Parathyroid adenoma (tissue), 2 donors: ENCODE results near the gene PLAC8.
"Not testable (repeated sequence)": the region's sequence is repeated elsewhere in the genome, so short reads cannot be mapped to it uniquely, and the experiment has no call there.

Source experiments
- H2AFZ ChIP-seq: fragments of 300-600 bp; sonication (generic); one replicate; pipeline ENCODE4 v1.7.0; 2017; ENCODE audit warnings: antibody characterized with exemption, mild to moderate bottlenecking
- H3K27ac ChIP-seq: fragments of 300-600 bp; sonication (generic); one replicate; pipeline ENCODE4 v1.7.0; 2017
- H3K27me3 ChIP-seq: fragments of 300-600 bp; sonication (generic); one replicate; pipeline ENCODE4 v1.7.0; 2017; ENCODE audit warnings: low read length; ENCODE audit not compliant: control insufficient read depth, insufficient read depth
- H3K36me3 ChIP-seq: fragments of 300-600 bp; sonication (generic); one replicate; pipeline ENCODE4 v1.7.0; 2017; ENCODE audit warnings: low read length; ENCODE audit not compliant: control insufficient read depth, insufficient read depth
- H3K4me1 ChIP-seq: fragments of 300-600 bp; sonication (generic); one replicate; pipeline ENCODE4 v1.7.0; 2017; ENCODE audit warnings: control low read depth
- H3K4me2 ChIP-seq: fragments of 300-600 bp; sonication (generic); one replicate; pipeline ENCODE4 v1.7.0; 2017; ENCODE audit warnings: low read length
- H3K4me3 ChIP-seq: fragments of 300-600 bp; sonication (generic); one replicate; pipeline ENCODE4 v1.7.0; 2017; ENCODE audit warnings: low read depth, low read length
- H3K79me2 ChIP-seq: fragments of 300-600 bp; sonication (generic); one replicate; pipeline ENCODE4 v1.7.0; 2017; ENCODE audit warnings: control low read depth
- H3K9ac ChIP-seq: fragments of 300-600 bp; sonication (generic); one replicate; pipeline ENCODE4 v1.7.0; 2017; ENCODE audit warnings: mild to moderate bottlenecking
- H3K9me3 ChIP-seq: fragments of 300-600 bp; sonication (generic); one replicate; pipeline ENCODE4 v1.7.0; 2017; ENCODE audit warnings: low read length; ENCODE audit not compliant: control insufficient read depth
- TF ChIP-seq, protein P1 (sequence below): fragments of 300-600 bp; sonication (generic); IDR thresholded peaks from one replicate; pipeline ENCODE4 v1.7.0; 2017; ENCODE audit warnings: antibody characterized with exemption, mild to moderate bottlenecking
- donor health status: primary hyperparathyroidism.

PLAC8 gene

DNA sequence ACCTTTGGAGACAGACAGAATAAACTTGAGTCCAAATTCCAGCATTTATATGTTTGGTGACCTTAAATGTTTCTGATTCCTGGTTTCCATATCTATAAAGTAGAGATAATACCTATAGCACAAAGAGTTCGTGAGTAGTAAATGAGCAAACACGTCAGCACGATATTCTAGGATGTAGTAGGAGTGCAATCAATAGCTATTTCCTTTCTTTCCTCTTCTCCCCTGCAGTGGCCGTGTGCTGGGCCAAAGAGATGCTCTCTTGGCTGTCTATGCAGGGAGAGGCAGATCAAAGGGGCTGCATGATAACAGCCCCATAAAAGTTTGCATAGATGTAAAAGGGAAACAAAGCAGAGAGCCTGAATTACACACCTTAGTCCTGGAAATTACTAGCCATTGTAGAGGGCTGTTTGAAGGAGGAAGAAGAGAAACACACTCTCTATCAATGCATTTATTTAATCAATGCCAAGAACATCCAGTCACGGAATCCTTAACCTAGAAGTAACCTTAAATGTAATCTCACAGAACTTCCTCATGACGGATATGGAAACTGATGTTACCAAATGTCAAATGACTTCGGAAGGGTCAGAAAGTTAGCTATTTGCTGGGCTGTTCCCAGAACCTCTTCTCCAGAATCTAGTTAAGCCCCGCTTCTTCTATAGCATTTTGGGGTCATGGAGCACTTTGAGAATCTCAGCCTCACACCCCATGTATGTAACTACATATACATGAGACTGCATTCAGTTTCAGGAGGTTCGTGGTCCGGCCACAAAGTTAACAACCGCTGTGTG lies 35.5 kb upstream of the PLAC8 start:
- Histone ChIP-seq H3K79me2 (no peaks in the 10 kb centered on the region), H3K9me3 (no peaks in the 10 kb centered on the region), H3K4me1 (no peaks in the 10 kb centered on the region), H3K4me3 (no peak overlapping the region), H3K4me2 (no peak overlapping the region), H2AFZ (no peak overlapping the region), H3K36me3 (no peaks in the 10 kb centered on the region), H3K9ac (no peak overlapping the region), H3K27me3 (no peaks in the 10 kb centered on the region), H3K27ac (no peak overlapping the region)
- TF ChIP-seq, protein P1, sequence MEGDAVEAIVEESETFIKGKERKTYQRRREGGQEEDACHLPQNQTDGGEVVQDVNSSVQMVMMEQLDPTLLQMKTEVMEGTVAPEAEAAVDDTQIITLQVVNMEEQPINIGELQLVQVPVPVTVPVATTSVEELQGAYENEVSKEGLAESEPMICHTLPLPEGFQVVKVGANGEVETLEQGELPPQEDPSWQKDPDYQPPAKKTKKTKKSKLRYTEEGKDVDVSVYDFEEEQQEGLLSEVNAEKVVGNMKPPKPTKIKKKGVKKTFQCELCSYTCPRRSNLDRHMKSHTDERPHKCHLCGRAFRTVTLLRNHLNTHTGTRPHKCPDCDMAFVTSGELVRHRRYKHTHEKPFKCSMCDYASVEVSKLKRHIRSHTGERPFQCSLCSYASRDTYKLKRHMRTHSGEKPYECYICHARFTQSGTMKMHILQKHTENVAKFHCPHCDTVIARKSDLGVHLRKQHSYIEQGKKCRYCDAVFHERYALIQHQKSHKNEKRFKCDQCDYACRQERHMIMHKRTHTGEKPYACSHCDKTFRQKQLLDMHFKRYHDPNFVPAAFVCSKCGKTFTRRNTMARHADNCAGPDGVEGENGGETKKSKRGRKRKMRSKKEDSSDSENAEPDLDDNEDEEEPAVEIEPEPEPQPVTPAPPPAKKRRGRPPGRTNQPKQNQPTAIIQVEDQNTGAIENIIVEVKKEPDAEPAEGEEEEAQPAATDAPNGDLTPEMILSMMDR: no peak

DNA sequence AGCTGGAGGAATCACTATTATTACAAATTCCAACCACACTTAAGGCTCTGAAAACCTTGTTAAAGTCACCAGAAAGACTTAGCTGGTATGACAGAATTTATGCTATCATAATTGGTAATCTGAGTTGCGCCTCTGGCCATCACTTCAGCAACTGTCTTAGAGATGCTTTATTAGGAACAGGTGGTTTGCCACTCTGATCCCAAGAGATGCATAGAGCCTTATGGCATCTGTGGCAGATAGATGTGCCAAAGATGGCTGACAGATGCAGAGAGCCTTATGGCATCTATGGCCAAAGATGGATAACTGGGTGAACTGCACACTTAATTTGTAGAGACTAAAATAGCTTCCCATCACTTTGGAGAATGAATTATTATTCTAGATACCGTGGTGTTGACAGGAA lies 32.3 kb upstream of the PLAC8 start:
- H3K27ac ChIP-seq: no peak overlapping the region

DNA sequence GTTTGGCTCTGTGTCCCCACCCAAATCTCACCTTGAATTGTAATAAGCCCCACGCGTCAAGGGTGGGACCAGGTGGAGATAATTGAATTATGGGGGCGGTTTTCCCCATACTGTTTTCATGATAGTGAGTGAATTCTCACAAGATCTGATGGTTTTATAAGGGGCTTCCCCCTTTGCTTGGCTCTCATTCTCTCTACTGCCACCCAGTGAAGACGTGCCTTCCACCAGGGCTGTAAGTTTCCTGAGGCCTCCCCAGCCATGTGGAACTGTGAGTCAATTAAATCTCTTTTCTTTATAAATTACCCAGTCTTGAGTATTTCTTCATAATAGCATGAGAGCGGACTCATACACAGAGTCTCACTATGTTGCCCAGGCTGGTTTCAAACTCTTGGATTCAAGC lies 31.2 kb upstream of the PLAC8 start:
- H3K9me3 ChIP-seq, H3K4me3 ChIP-seq, H3K4me1 ChIP-seq, H3K36me3 ChIP-seq, H3K27me3 ChIP-seq, H2AFZ ChIP-seq, H3K27ac ChIP-seq, H3K9ac ChIP-seq, H3K4me2 ChIP-seq, H3K79me2 ChIP-seq: not testable (repeated sequence)

More for the DNA sequence above, 32.3 kb upstream of the PLAC8 start:
- Histone ChIP-seq H3K4me2 (no peak overlapping the region), H3K9ac (no peak overlapping the region), H3K79me2 (no peaks in the 10 kb centered on the region), H3K27me3 (no peaks in the 10 kb centered on the region), H3K4me1 (no peaks in the 10 kb centered on the region), H3K9me3 (no peaks in the 10 kb centered on the region), H3K36me3 (no peaks in the 10 kb centered on the region), H3K4me3 (no peak overlapping the region), H2AFZ (no peak overlapping the region)
- TF ChIP-seq, protein P1: no peak

DNA sequence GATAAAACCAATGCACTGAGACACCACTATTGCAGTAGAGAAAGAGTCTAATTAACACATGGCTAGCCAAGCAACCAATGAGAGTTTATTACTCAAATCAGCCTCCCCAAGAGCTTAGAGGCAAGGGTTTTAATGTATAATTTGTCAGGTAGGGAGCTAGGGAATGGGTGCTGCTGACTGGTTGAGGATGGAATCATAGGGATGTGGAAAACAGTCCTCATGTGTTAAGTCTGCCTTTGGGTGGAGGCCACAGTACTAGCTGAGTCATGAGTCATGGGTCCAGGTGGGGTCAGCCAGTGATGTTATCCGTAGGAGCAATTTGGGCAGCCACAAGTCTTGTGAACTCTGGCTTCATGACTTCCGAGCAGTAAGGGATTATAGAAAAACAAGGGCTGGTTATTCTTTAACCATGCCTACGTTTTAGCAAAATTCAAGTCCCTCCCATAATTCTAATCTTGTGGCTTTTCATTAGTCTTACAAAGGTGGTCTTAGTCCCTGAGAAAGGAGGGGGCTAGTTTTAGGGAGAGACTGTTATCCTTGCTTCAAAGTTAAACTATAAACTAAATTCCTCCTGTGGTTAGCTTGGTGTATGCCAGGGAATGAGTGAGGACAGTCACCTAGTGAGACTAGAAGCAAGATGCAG lies 25.1 kb upstream of the PLAC8 start:
- no peaks in the 10 kb centered on the region for H3K36me3 ChIP-seq
- no peak overlapping the region for H3K4me2 ChIP-seq
- H3K79me2 ChIP-seq: no peaks in the 10 kb centered on the region
- no peak overlapping the region for H3K4me3 ChIP-seq
- no peaks in the 10 kb centered on the region for H3K4me1 ChIP-seq
- TF ChIP-seq, protein P1: no peak
- H3K9me3 ChIP-seq: no peaks in the 10 kb centered on the region
- no peaks in the 10 kb centered on the region for H3K27me3 ChIP-seq
- H2AFZ ChIP-seq: no peak overlapping the region
- no peak overlapping the region for H3K9ac ChIP-seq
- no peak overlapping the region for H3K27ac ChIP-seq

DNA sequence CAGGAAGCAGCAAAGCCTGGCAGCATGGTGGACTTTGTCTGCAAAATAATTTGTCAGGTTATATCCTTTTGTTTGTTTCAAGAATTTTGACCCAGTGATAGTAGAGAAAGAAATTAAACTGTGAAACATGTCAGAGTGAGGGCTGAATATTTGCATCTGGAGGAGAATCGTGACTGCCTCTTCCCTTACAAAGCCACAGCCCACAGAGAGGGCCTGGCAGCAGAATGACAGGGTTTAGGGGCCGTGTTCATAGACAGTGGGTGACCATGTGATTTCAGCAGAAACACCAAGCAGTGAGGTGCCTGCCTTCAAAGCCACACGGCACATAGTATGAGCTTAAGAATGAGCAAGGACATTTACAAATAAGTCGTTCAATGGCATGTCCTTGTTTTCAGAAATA lies 24.4 kb upstream of the PLAC8 start:
- Histone ChIP-seq H3K27ac (no peak overlapping the region), H3K27me3 (no peaks in the 10 kb centered on the region), H3K36me3 (no peaks in the 10 kb centered on the region), H3K4me3 (no peak overlapping the region), H3K4me1 (no peaks in the 10 kb centered on the region), H2AFZ (no peak overlapping the region), H3K4me2 (no peak overlapping the region), H3K9ac (no peak overlapping the region), H3K9me3 (no peaks in the 10 kb centered on the region), H3K79me2 (no peaks in the 10 kb centered on the region)
- TF ChIP-seq, protein P1: no peak
